BLaER1 (cell line): ENCODE data around the gene SLC7A9.
A peak's percentile ranks its signal among the peaks of the same experiment; 100 is the strongest.

Experiments
- H3K27ac ChIP-seq: shearing (Covaris generic); formaldehyde crosslinking; 2 replicates; pipeline ENCODE4 v1.8.1; 2022
- H3K27me3 ChIP-seq: shearing (Covaris generic); formaldehyde crosslinking; 2 replicates; pipeline ENCODE4 v1.8.1; 2022
- H3K36me3 ChIP-seq: shearing (Covaris generic); formaldehyde crosslinking; 2 replicates; pipeline ENCODE4 v1.8.1; 2022
- H3K4me1 ChIP-seq: shearing (Covaris generic); formaldehyde crosslinking; 2 replicates; pipeline ENCODE4 v1.8.1; 2022
- H3K4me2 ChIP-seq: shearing (Covaris generic); formaldehyde crosslinking; 2 replicates; pipeline ENCODE4 v1.8.1; 2022
- H3K4me3 ChIP-seq: shearing (Covaris generic); formaldehyde crosslinking; 2 replicates; pipeline ENCODE4 v1.8.1; 2022
- H3K9ac ChIP-seq: shearing (Covaris generic); formaldehyde crosslinking; 2 replicates; pipeline ENCODE4 v1.8.1; 2022
- H3K9me3 ChIP-seq: shearing (Covaris generic); formaldehyde crosslinking; 2 replicates; pipeline ENCODE4 v1.8.1; 2022
- H4K20me1 ChIP-seq: shearing (Covaris generic); formaldehyde crosslinking; 2 replicates; pipeline ENCODE4 v1.8.1; 2022
- Cebpa-rat ChIP-seq: shearing (Covaris generic); IDR thresholded peaks from 2 replicates; pipeline ENCODE4 v1.8.1; 2022

Gene SLC7A9

GRCh38 chr19:32869369-32869965, at the start of gene SLC7A9:
SLC7A9 (minus strand) TSS chr19:32869767; CDS start chr19:32868534, 1,233 bp downstream.
- 0 out of 2 replicates have a peak, but pooled peaks cover 3% of the 10 kb centered on the region for H3K4me1 ChIP-seq
- no peaks in the 10 kb centered on the region for H3K36me3 ChIP-seq
- H3K9ac ChIP-seq, result no peak within 1 kb of the TSS
- no peak within 1 kb of the TSS for H3K4me3 ChIP-seq
- no peaks in the 10 kb centered on the region for H3K27me3 ChIP-seq
- H3K27ac ChIP-seq, result no peak within 1 kb of the TSS
- TF ChIP-seq Cebpa-rat, result no peak
- no peak within 1 kb of the TSS for H3K4me2 ChIP-seq
- H4K20me1 ChIP-seq, result no peaks in the 10 kb centered on the region
- H3K9me3 ChIP-seq, result no peaks in the 10 kb centered on the region

- Histone ChIP-seq H3K9ac (no peak overlapping the region), H3K4me1 (peaks cover 7% of the 10 kb centered on the region), H3K27ac (no peak overlapping the region), H3K4me2 (no peak overlapping the region), H3K36me3 (peaks cover 57% of the 10 kb centered on the region), H3K9me3 (no peaks in the 10 kb centered on the region), H4K20me1 (no peaks in the 10 kb centered on the region), H3K27me3 (no peaks in the 10 kb centered on the region), H3K4me3 (no peak overlapping the region)
- no peak for TF ChIP-seq Cebpa-rat
Measured at GRCh38 chr19:32919365-32919764, 49.8 kb upstream of the SLC7A9 start.

- no peaks in the 10 kb centered on the region for H4K20me1 ChIP-seq
- no peak for TF ChIP-seq Cebpa-rat
- peaks cover 7% of the 10 kb centered on the region for H3K4me1 ChIP-seq
- H3K9ac ChIP-seq, result no peak overlapping the region
- H3K27me3 ChIP-seq, result no peaks in the 10 kb centered on the region
- H3K4me3 ChIP-seq, result no peak overlapping the region
- no peaks in the 10 kb centered on the region for H3K9me3 ChIP-seq
- H3K27ac ChIP-seq, result no peak overlapping the region
- 0 out of 2 replicates have a peak overlapping the region, but pooled peaks have one; percentile 13 for H3K4me2 ChIP-seq
- peaks cover 56% of the 10 kb centered on the region for H3K36me3 ChIP-seq
Measured at GRCh38 chr19:32917616-32917996, 48.0 kb upstream of the SLC7A9 start.

- TF ChIP-seq Cebpa-rat, result no peak
- H4K20me1 ChIP-seq, result no peaks in the 10 kb centered on the region
- H3K4me1 ChIP-seq, result peaks cover 7% of the 10 kb centered on the region
- H3K4me3 ChIP-seq, result no peak overlapping the region
- 0 out of 2 replicates have a peak overlapping the region, but pooled peaks have one; percentile 13 for H3K4me2 ChIP-seq
- H3K36me3 ChIP-seq, result peaks cover 54% of the 10 kb centered on the region
- H3K9ac ChIP-seq, result no peak overlapping the region
- no peak overlapping the region for H3K27ac ChIP-seq
- no peaks in the 10 kb centered on the region for H3K9me3 ChIP-seq
- H3K27me3 ChIP-seq, result no peaks in the 10 kb centered on the region
Measured at GRCh38 chr19:32916969-32917615, 47.5 kb upstream of the SLC7A9 start.

- no peak overlapping the region for H3K4me2 ChIP-seq
- no peaks in the 10 kb centered on the region for H3K9me3 ChIP-seq
- no peak overlapping the region for H3K27ac ChIP-seq
- no peak for TF ChIP-seq Cebpa-rat
- H3K4me3 ChIP-seq, result no peak overlapping the region
- H3K4me1 ChIP-seq, result peaks cover 7% of the 10 kb centered on the region
- peaks cover 61% of the 10 kb centered on the region for H3K36me3 ChIP-seq
- H4K20me1 ChIP-seq, result no peaks in the 10 kb centered on the region
- no peak overlapping the region for H3K9ac ChIP-seq
- H3K27me3 ChIP-seq, result no peaks in the 10 kb centered on the region
Measured at GRCh38 chr19:32914879-32915660, 45.5 kb upstream of the SLC7A9 start.

GRCh38 chr19:32911467-32911866, 41.9 kb upstream of the SLC7A9 start:
- no peak overlapping the region for H3K4me2 ChIP-seq
- H3K9ac ChIP-seq, result no peak overlapping the region
- no peaks in the 10 kb centered on the region for H3K4me1 ChIP-seq
- H3K27me3 ChIP-seq, result no peaks in the 10 kb centered on the region
- H4K20me1 ChIP-seq, result no peaks in the 10 kb centered on the region
- no peak for TF ChIP-seq Cebpa-rat
- H3K4me3 ChIP-seq, result no peak overlapping the region
- no peak overlapping the region for H3K27ac ChIP-seq
- no peaks in the 10 kb centered on the region for H3K9me3 ChIP-seq
- peaks cover 70% of the 10 kb centered on the region for H3K36me3 ChIP-seq

GRCh38 chr19:32910874-32911273, 41.3 kb upstream of the SLC7A9 start:
- Histone ChIP-seq H3K4me1 (no peaks in the 10 kb centered on the region), H3K9me3 (peaks cover 2% of the 10 kb centered on the region), H3K27me3 (no peaks in the 10 kb centered on the region), H3K36me3 (peaks cover 67% of the 10 kb centered on the region), H3K4me2 (no peak overlapping the region), H3K9ac (no peak overlapping the region), H3K4me3 (no peak overlapping the region), H3K27ac (no peak overlapping the region), H4K20me1 (no peaks in the 10 kb centered on the region)
- TF ChIP-seq Cebpa-rat, result no peak

- H3K4me2 ChIP-seq, result no peak overlapping the region
- H3K9ac ChIP-seq, result no peak overlapping the region
- H3K4me1 ChIP-seq, result no peaks in the 10 kb centered on the region
- no peak overlapping the region for H3K4me3 ChIP-seq
- H4K20me1 ChIP-seq, result no peaks in the 10 kb centered on the region
- H3K9me3 ChIP-seq, result peaks cover 7% of the 10 kb centered on the region
- no peaks in the 10 kb centered on the region for H3K27me3 ChIP-seq
- no peak for TF ChIP-seq Cebpa-rat
- H3K36me3 ChIP-seq, result peaks cover 64% of the 10 kb centered on the region
- no peak overlapping the region for H3K27ac ChIP-seq
Measured at GRCh38 chr19:32910094-32910493, 40.5 kb upstream of the SLC7A9 start.

GRCh38 chr19:32909257-32909656, 39.7 kb upstream of the SLC7A9 start:
- TF ChIP-seq Cebpa-rat, result no peak
- Histone ChIP-seq H3K27ac (no peak overlapping the region), H3K9ac (no peak overlapping the region), H4K20me1 (no peaks in the 10 kb centered on the region), H3K4me3 (no peak overlapping the region), H3K4me2 (no peak overlapping the region), H3K27me3 (no peaks in the 10 kb centered on the region), H3K4me1 (no peaks in the 10 kb centered on the region), H3K9me3 (peaks cover 7% of the 10 kb centered on the region), H3K36me3 (peaks cover 55% of the 10 kb centered on the region)

- H3K27me3 ChIP-seq, result no peaks in the 10 kb centered on the region
- H3K4me3 ChIP-seq, result no peak overlapping the region
Measured at GRCh38 chr19:32908641-32909190, 39.1 kb upstream of the SLC7A9 start.

More at GRCh38 chr19:32908641-32909190, 39.1 kb upstream of the SLC7A9 start:
- Histone ChIP-seq H3K27ac (no peak overlapping the region), H4K20me1 (no peaks in the 10 kb centered on the region), H3K4me1 (no peaks in the 10 kb centered on the region), H3K4me2 (no peak overlapping the region), H3K9me3 (peaks cover 7% of the 10 kb centered on the region), H3K36me3 (peaks cover 51% of the 10 kb centered on the region), H3K9ac (no peak overlapping the region)
- no peak for TF ChIP-seq Cebpa-rat
